ENCODE measurements around the gene CEP41. TPM values are rescaled to one million over a fixed set of nuclear protein-coding genes. Genes with fewer than 3 reads are reported as not detected.

The CEP41 gene
- polyA plus RNA-seq, 3 donors = 2.9 to 8.5 (median 7.2) TPM

- H3K27me3 Mint-ChIP-seq (ENCODE audit: low read depth in 3 of 3) = peaks cover 0 to 8% (median 8%) of the 10 kb centered on the region in 3 donors
Measured at GRCh38 chr7:130380861-130381455, 59.9 kb downstream of the CEP41 start.

More at GRCh38 chr7:130380861-130381455, 59.9 kb downstream of the CEP41 start:
- no peak overlapping the region for H3K9ac ChIP-seq (ENCODE audit: insufficient read depth, low read length, poor library complexity, severe bottlenecking)
- TF ChIP-seq CTCF (IDR thresholded peaks at IDR 0.05) = no peak
- intact Hi-C loops (cut with micrococcal nuclease) = no loop called here
- no peak overlapping the region for H3K27ac Mint-ChIP-seq
- DNase-seq = no peak
- H4K20me1 ChIP-seq (ENCODE audit: insufficient read depth, low read length) = no peaks in the 10 kb centered on the region
- H3K4me3 Mint-ChIP-seq = no peak overlapping the region
- H3K27me3 ChIP-seq (ENCODE audit: control insufficient read depth in 2 of 2, insufficient read depth in 2 of 2, low read length in 2 of 2) = no peaks in the 10 kb centered on the region
- H3K4me1 Mint-ChIP-seq = peaks cover 13% of the 10 kb centered on the region
- no peak overlapping the region for H3K27ac ChIP-seq (ENCODE audit: low read depth in 1 of 2, low read length in 2 of 2)
- peaks cover 4 to 15% of the 10 kb centered on the region in 2 donors for H3K9me3 ChIP-seq (replicated peaks in 1 of 2; ENCODE audit: control insufficient read depth in 1 of 2, insufficient read depth in 1 of 2, low read length in 2 of 2)
- peaks cover 9 to 18% (median 11%) of the 10 kb centered on the region in 7 donors for H3K9me3 Mint-ChIP-seq
- no peak overlapping the region for H3K4me3 ChIP-seq (replicated peaks in 1 of 3; ENCODE audit: low read depth in 2 of 3, low read length in 3 of 3)
- H3K4me1 ChIP-seq (ENCODE audit: control insufficient read depth in 1 of 2, insufficient read depth in 2 of 2, low read length in 2 of 2) = peaks cover 13% of the 10 kb centered on the region in 2 donors
- 98% methylated on average over 5 of the region's 7 CpGs for WGBS (ENCODE audit: insufficient coverage)
- H3K36me3 ChIP-seq (replicated peaks in 1 of 2; ENCODE audit: control insufficient read depth in 1 of 2, insufficient read depth in 2 of 2, low read length in 2 of 2) = no peaks in the 10 kb centered on the region
- no peak overlapping the region for H3K4me2 ChIP-seq (replicated peaks; ENCODE audit: extremely low read depth, low read length, poor library complexity, severe bottlenecking)
- H2AFZ ChIP-seq (ENCODE audit: insufficient read depth, low read depth, low read length, poor library complexity, severe bottlenecking) = no peak overlapping the region
- H3K79me2 ChIP-seq (ENCODE audit: insufficient read depth, low read length) = no peaks in the 10 kb centered on the region
- no peaks in the 10 kb centered on the region for H3K36me3 Mint-ChIP-seq

Data from CD14-positive monocyte (primary cell).